ENCODE results near the gene DICER1.
"Not testable (repeated sequence)": the region's sequence is repeated elsewhere in the genome, so short reads cannot be mapped to it uniquely, and the experiment has no call there.

The DICER1 gene

GRCh38 chr14:95185033-95185766, 27.9 kb upstream of the DICER1 start:
- DNase-seq = peak in 1 of 58 donors; percentile 9

GRCh38 chr14:95184413-95184790, 27.1 kb upstream of the DICER1 start:
- DNase-seq = peak in 7 of 58 donors; percentile 2 to 42 (median 7)

GRCh38 chr14:95183532-95184412, 26.4 kb upstream of the DICER1 start:
- DNase-seq = no peak

GRCh38 chr14:95183082-95183481, 25.8 kb upstream of the DICER1 start:
- DNase-seq = no peak

- DNase-seq = no peak
Observed at GRCh38 chr14:95182379-95182778, 25.1 kb upstream of the DICER1 start.

GRCh38 chr14:95180966-95181741, 23.8 kb upstream of the DICER1 start:
- DNase-seq = no peak

- not testable (repeated sequence) for DNase-seq
Observed at GRCh38 chr14:95175670-95176069, 18.3 kb upstream of the DICER1 start.

- DNase-seq = no peak
Observed at GRCh38 chr14:95174184-95174792, 17.0 kb upstream of the DICER1 start.

- no peak for DNase-seq
Observed at GRCh38 chr14:95173518-95173917, 16.2 kb upstream of the DICER1 start.

GRCh38 chr14:95167177-95167576, 9.8 kb upstream of the DICER1 start:
- no peak for DNase-seq

GRCh38 chr14:95165517-95165916, 8.2 kb upstream of the DICER1 start:
- DNase-seq = no peak

- DNase-seq = no peak
Observed at GRCh38 chr14:95164506-95164905, 7.2 kb upstream of the DICER1 start.

- no peak for DNase-seq
Observed at GRCh38 chr14:95163666-95164065, 6.3 kb upstream of the DICER1 start.

- DNase-seq = no peak
Observed at GRCh38 chr14:95163132-95163531, 5.8 kb upstream of the DICER1 start.

GRCh38 chr14:95162641-95163040, 5.3 kb upstream of the DICER1 start:
- DNase-seq = no peak

- no peak for DNase-seq
Observed at GRCh38 chr14:95157048-95157326, 342 bp downstream of the DICER1 start.

GRCh38 chr14:95156161-95157047, 925 bp downstream of the DICER1 start:
- DNase-seq = peak in 25 of 58 donors; percentile 11 to 70 (median 53)

- DNase-seq = no peak
Observed at GRCh38 chr14:95155045-95155444, 2.3 kb downstream of the DICER1 start.

- DNase-seq = no peak
Observed at GRCh38 chr14:95153866-95154265, 3.5 kb downstream of the DICER1 start.

GRCh38 chr14:95151561-95151960, 5.8 kb downstream of the DICER1 start:
- no peak for DNase-seq

- no peak for DNase-seq
Observed at GRCh38 chr14:95150910-95151309, 6.4 kb downstream of the DICER1 start.

Measured in anterior cingulate cortex (tissue), 58 donors.